GM13977 (cell line): ENCODE data around the gene UGDH.

Source experiments
- DNase-seq: peaks from one replicate; pipeline ENCODE4 v3.0.0; 2012; ENCODE audit warnings: low spot score
- CTCF ChIP-seq: IDR thresholded peaks from 2 replicates; pipeline ENCODE4 v1.5.1; 2012; ENCODE audit warnings: mild to moderate bottlenecking, control low read depth; ENCODE audit not compliant: insufficient read depth; ENCODE audit errors: extremely low read depth, missing control alignments
- in situ Hi-C: fragments of 300-500 bp; cut with MboI; formaldehyde crosslinking; loops from one replicate; pipeline ENCODE4 v1.12.0; 2022; ENCODE audit warnings: low sequenced_read_pairs, low pct_unique_long_range_greater_than_20kb, mixed read lengths, inconsistent platforms; ENCODE audit not compliant: unreplicated experiment

UGDH gene

GRCh38 chr4:39453738-39454137 is 73.5 kb downstream of the UGDH start:
- TF ChIP-seq CTCF, result no peak
- no peak for DNase-seq
- in situ Hi-C loops, result loop anchor here (25.0 kb wide), 1 partner anchor 859 kb away; no protein-coding TSS in a partner anchor

- no peak for TF ChIP-seq CTCF
- DNase-seq, result no peak
- in situ Hi-C loops, result loop anchor here (25.0 kb wide), 1 partner anchor 859 kb away; no protein-coding TSS in a partner anchor
These were observed 74.2 kb downstream of the UGDH start for GRCh38 chr4:39452860-39453587.

DNA sequence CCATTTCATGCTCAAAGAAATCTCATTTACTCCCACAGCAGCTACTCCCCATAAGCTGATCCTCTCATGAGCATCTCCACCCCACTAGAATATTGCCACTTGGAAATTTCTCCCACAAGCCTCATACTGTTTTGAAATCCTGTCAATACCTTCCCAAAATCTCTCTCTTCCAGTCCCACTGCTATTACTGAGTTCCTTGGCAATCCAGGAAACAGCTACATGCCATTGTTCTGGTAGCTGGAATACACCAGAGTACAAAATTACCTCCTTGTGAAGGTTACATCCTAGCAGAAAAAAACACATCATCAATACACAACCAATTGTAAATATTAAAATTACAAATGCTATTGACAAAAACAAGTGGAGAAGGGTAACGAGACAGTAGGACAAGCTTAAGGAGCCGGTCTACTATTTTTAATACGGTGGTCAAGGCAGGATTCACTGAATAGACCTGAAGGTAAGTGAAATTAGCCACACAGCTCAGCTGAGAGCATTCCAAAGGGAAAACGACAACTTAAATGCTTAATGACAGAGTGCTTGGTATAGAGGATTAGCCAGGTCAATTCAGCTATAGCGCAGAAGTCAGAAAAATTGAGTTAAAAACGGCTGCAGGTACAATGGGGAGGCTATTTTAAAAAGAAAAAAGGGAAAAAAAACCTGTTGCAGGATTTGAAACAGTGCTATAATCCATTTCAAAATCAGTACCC is 74.9 kb downstream of the UGDH start:
- in situ Hi-C loops, result loop anchor here (25.0 kb wide), 1 partner anchor 860 kb away; no protein-coding TSS in a partner anchor
- no peak for TF ChIP-seq CTCF
- DNase-seq, result no peak

DNA sequence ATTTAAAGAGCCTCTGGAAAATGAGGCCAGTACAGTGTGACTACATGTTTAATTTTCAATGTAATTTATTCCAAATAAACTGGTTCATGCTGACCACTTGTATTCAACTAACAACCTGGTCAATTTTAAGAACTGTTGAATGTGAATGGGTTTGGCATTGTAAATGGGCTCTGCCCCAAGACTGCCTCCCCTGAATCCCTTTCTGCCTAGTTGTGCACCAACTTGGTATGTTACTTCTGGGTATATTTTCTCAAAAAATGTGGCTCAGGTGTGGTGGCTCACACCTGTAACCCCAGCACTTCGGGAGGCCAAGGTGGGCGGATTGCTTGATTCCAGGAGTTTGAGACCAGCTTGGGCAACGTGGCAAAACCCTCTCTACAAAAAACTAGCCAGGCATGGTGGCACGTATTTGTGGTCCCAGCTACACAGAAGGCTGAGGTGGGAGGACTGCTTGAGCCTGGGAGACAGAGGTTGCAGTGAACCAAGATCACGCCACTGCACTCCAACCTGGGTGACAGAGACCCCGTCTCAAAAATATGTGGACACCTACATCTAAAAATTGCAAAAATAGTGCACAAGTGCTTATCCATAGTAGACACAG is 75.7 kb downstream of the UGDH start:
- DNase-seq, result no peak
- in situ Hi-C loops, result loop anchor here (25.0 kb wide), 1 partner anchor 861 kb away; no protein-coding TSS in a partner anchor
- no peak for TF ChIP-seq CTCF

DNA sequence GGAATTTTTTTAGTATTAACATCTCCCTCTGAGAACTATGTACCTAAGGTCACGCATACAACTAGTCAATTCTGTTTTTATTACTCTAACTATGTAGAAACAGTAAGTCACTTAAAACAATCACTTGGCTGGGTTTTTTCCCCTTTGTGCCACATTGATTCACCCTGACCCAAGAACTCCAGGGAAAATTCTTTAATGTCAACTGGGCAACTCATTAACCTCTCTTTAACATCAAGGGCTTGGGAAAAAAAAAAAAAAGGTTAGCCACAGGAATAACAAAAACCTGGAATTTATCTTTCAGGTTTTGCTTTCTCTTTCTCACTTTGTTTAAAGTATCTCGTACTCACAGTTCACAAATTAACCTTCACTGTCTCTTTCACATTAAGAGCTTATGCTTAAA is 76.6 kb downstream of the UGDH start:
- no peak for TF ChIP-seq CTCF
- in situ Hi-C loops, result loop anchor here (25.0 kb wide), 1 partner anchor 862 kb away; no protein-coding TSS in a partner anchor
- no peak for DNase-seq
